T-helper 1 cell (primary cell): ENCODE data around the gene KY.
"Not testable (repeated sequence)": the region's sequence is repeated elsewhere in the genome, so short reads cannot be mapped to it uniquely, and the experiment has no call there.

ENCODE experiments used
- DNase-seq, 5 donors: peaks; one replicate each; pipeline ENCODE4 v3.0.0-alpha.2; 2012 to 2020

KY gene

GRCh38 chr3:134600685-134601463 is 49.9 kb downstream of the KY start:
- peak in 3 of 5 donors; percentile 16 to 48 (median 37) for DNase-seq

GRCh38 chr3:134600206-134600605 is 50.6 kb downstream of the KY start:
- DNase-seq = no peak

- DNase-seq = no peak
Measured at GRCh38 chr3:134598763-134599545, 51.9 kb downstream of the KY start.

GRCh38 chr3:134597390-134597970 is 53.3 kb downstream of the KY start:
- DNase-seq = no peak

- DNase-seq = not testable (repeated sequence)
Measured at GRCh38 chr3:134594986-134595385, 55.8 kb downstream of the KY start.

GRCh38 chr3:134594331-134594741 is 56.5 kb downstream of the KY start:
- no peak for DNase-seq

GRCh38 chr3:134592806-134593205 is 58.0 kb downstream of the KY start:
- DNase-seq = no peak

- DNase-seq = no peak
Measured at GRCh38 chr3:134590766-134591165, 60.1 kb downstream of the KY start.

GRCh38 chr3:134579141-134579665 is 71.6 kb downstream of the KY start:
- DNase-seq = no peak

GRCh38 chr3:134576831-134577230 is 74.0 kb downstream of the KY start:
- DNase-seq = no peak

GRCh38 chr3:134576426-134576825 is 74.4 kb downstream of the KY start:
- no peak for DNase-seq

- not testable (repeated sequence) for DNase-seq
Measured at GRCh38 chr3:134569899-134570298, 80.9 kb downstream of the KY start.

- DNase-seq = no peak
Measured at GRCh38 chr3:134568790-134569189, 82.0 kb downstream of the KY start.

GRCh38 chr3:134567605-134568004 is 83.2 kb downstream of the KY start:
- no peak for DNase-seq

GRCh38 chr3:134564991-134565390 is 85.8 kb downstream of the KY start:
- no peak for DNase-seq

- DNase-seq = no peak
Measured at GRCh38 chr3:134563601-134564000, 87.2 kb downstream of the KY start.

- no peak for DNase-seq
Measured at GRCh38 chr3:134562055-134562454, 88.8 kb downstream of the KY start.

- DNase-seq = no peak
Measured at GRCh38 chr3:134559591-134559990, 91.2 kb downstream of the KY start.
